ENCODE measurements around the gene KAT8. TPM values are rescaled to one million over a fixed set of nuclear protein-coding genes. Genes with fewer than 3 reads are reported as not detected.

Gene KAT8
- total RNA-seq, 1 donor = 24.6 TPM

GRCh38 chr16:31127182-31127581 is 9.7 kb downstream of the KAT8 start:
- H3K4me3 ChIP-seq (ENCODE audit: low read depth, low read length) = no peak overlapping the region
- no peak for DNase-seq (ENCODE audit: low read depth)
- TF ChIP-seq, protein P1, sequence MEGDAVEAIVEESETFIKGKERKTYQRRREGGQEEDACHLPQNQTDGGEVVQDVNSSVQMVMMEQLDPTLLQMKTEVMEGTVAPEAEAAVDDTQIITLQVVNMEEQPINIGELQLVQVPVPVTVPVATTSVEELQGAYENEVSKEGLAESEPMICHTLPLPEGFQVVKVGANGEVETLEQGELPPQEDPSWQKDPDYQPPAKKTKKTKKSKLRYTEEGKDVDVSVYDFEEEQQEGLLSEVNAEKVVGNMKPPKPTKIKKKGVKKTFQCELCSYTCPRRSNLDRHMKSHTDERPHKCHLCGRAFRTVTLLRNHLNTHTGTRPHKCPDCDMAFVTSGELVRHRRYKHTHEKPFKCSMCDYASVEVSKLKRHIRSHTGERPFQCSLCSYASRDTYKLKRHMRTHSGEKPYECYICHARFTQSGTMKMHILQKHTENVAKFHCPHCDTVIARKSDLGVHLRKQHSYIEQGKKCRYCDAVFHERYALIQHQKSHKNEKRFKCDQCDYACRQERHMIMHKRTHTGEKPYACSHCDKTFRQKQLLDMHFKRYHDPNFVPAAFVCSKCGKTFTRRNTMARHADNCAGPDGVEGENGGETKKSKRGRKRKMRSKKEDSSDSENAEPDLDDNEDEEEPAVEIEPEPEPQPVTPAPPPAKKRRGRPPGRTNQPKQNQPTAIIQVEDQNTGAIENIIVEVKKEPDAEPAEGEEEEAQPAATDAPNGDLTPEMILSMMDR (IDR thresholded peaks at IDR 0.05; ENCODE audit: insufficient read depth, low read depth, low read length) = no peak

DNA sequence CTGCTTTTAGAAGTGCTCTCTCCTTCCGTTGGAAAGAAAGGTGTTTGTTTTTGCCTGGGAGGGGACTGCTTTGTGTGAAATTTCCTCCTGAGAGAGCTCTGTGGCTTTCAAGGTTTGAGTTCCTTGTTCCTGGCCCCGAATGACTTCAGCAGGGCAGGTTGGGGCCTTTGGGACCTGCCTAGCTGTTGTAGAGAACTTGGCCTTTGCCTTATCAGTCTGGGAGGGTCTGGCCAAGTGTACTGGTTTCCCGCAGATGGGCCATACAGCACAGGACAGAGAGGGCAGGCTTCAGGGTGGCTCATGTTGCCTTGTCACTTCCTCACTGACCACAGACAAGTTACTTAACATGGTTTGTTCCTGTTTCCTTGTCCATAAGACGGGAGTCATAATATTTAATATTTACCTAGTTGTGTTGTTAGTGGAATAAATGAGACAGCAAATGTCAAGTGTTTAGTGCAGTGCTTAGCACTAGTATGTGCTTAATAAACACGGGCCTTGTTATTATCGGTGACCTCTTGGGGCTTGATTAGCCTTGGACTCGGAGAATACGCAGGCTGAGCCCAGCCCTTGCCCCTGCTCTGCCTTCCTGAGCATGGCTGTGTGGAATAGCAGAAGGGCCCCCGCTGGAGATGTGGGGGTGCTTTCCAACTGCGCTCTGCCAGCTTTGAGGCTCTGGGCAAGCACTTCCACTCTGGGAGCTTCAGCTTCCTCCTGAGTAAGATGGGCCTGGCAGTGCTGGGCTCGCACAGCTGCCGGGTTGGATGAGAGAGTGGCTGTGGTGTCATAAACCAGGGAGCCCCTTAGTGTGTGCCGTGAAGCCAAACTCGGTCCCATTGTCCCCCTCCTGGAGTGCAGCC is 11.5 kb downstream of the KAT8 start:
- DNase-seq (ENCODE audit: low read depth) = no peak
- TF ChIP-seq, protein P1 (IDR thresholded peaks at IDR 0.05; ENCODE audit: insufficient read depth, low read depth, low read length) = no peak
- H3K4me3 ChIP-seq (ENCODE audit: low read depth, low read length) = no peak overlapping the region

GRCh38 chr16:31129568-31130335 is 12.3 kb downstream of the KAT8 start:
- DNase-seq (ENCODE audit: low read depth) = no peak
- TF ChIP-seq, protein P1 (IDR thresholded peaks at IDR 0.05; ENCODE audit: insufficient read depth, low read depth, low read length) = no peak
- no peak overlapping the region for H3K4me3 ChIP-seq (ENCODE audit: low read depth, low read length)

GRCh38 chr16:31130336-31130891 is 12.9 kb downstream of the KAT8 start:
- no peak for DNase-seq (ENCODE audit: low read depth)
- H3K4me3 ChIP-seq (ENCODE audit: low read depth, low read length) = no peak overlapping the region
- TF ChIP-seq, protein P1 (IDR thresholded peaks at IDR 0.05; ENCODE audit: insufficient read depth, low read depth, low read length) = no peak

DNA sequence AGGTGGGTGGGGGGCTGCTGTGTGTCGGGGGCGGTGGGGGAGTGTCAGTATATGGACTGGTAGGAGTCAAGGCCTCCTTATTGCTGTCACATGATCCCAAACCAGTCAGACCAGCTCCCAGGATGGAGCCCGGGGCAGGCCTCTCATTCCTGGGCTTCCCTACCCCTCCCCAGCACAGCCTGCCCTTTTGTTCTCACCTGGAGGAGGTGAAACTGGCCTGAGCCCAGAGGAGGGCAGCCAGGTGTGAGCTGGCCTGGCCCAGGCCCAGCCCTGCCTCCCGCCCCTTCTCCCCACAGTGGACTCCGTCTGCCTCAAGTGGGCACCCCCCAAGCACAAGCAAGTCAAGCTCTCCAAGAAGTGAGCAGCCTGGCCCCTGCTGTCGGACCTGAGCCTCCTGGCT is 13.4 kb downstream of the KAT8 start:
- DNase-seq (ENCODE audit: low read depth) = no peak
- H3K4me3 ChIP-seq (ENCODE audit: low read depth, low read length) = no peak overlapping the region
- TF ChIP-seq, protein P1 (IDR thresholded peaks at IDR 0.05; ENCODE audit: insufficient read depth, low read depth, low read length) = no peak

DNA sequence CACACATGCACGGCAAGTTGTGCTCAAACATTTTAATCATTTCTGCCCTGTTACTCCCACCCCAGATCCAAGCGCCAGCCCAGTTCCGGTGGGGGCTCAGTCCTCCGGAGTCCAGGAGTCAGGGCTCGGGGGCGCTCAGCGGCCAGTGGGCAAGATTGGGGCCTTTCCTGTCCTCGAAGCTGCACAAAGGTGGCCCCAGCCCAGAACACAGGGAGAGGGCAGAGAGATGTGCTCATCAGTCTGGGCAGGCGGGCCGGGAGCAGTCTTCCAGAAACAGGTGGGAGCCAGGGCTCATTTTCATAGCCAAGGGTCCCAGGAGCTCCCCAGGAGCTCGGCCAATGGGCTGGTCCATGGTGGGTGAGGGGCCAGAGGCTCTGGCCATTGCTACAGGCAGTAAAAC is 14.0 kb downstream of the KAT8 start:
- no peak overlapping the region for H3K4me3 ChIP-seq (ENCODE audit: low read depth, low read length)
- DNase-seq (ENCODE audit: low read depth) = no peak
- TF ChIP-seq, protein P1 (IDR thresholded peaks at IDR 0.05; ENCODE audit: insufficient read depth, low read depth, low read length) = no peak

Measured in fibroblast of villous mesenchyme (primary cell).